GM10847 (cell line): Measurements from ENCODE around the gene CHMP4B.

ENCODE experiments used
- POLR2A ChIP-seq: IDR thresholded peaks from 2 replicates; pipeline ENCODE4 v1.6.1; 2011; ENCODE audit not compliant: insufficient read length; ENCODE audit errors: extremely low read depth

Gene CHMP4B

DNA sequence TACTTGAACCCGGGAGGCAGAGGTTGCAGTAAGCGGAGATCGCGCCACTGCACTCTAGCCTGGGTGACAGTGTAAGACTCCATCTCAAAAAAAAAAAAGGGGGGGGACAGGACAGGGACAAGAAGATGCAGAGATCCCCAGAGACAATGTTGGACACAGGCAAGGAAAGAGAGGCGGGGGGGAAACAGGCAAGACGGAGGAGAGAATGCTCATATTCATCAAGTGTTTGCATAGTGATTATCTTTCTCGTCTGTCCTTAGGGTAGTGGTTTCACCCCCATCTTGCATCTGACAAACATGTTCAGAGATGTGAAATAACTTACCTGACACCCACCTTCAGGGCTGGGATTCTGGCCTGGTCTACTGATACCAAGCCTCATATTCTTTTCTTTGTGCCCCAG is 29.0 kb downstream of the CHMP4B start:
- no peak for TF ChIP-seq POLR2A

DNA sequence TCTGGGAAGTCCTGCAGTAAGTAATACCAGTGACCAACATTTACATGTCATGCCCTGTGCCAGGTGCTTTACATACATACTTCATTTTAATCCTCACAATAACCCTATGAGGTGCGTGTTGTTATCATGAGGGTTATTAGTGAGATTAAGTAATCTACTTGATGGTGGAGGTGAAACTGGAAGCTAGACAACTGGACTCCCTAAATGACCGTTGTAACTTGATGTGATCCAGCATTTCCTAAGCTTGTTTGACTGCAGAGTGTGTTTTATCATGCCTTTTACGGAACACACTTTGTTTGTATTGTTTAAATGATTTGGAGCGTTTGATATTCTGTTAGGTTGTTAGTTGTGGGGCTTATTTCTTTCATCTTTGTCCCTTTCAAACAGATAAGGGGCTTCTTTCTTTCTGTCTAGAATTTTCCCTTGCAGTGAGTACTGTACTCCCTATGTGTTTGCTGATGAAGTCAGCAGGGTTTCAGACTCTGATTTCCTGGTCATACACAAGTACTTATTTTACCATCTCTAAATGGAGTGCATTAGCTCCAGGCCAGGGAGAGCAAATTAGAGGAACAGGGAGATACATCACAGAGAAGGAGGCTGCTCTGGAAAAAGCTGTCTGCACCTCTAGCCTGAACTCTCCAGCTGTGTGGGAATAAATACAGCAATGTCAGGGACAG is 29.7 kb downstream of the CHMP4B start:
- no peak for TF ChIP-seq POLR2A

DNA sequence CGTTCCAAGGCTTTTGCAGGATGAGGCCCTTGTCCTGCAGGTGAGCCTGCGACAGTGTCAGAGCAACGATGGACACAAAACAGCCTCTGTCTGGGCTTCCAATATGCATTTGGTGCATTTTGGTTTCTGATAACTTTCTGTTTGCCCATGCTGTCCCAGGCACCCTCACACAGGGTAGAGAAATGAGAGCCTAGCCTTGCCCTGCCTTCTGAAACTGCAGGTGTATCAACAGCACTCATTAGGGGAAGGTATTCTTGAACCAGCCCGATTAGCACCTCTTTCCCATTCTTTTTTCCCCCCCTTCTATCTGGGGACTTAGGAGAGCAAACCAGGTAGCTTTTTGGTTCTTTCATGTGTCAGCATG is 30.3 kb downstream of the CHMP4B start:
- no peak for TF ChIP-seq POLR2A

DNA sequence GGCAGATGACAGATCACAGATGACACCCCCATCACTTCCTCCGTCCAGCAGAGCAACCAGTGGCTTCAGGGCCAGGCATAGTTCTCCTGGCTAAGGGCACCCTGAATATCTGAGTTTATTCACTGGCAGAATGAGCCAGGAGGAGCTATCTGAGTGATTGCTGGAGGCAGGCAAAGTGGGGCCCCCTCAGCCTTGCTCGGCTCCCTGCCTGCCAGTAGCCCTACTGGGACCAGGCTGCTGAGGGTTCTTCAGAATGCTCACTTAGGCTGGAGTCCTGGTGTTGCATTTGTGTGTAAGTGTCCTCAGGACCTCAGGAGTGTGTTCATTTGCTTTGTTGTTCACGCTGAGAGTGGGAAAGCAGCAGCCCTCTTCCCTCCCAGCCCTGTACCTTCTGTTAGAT is 31.2 kb downstream of the CHMP4B start:
- no peak for TF ChIP-seq POLR2A

DNA sequence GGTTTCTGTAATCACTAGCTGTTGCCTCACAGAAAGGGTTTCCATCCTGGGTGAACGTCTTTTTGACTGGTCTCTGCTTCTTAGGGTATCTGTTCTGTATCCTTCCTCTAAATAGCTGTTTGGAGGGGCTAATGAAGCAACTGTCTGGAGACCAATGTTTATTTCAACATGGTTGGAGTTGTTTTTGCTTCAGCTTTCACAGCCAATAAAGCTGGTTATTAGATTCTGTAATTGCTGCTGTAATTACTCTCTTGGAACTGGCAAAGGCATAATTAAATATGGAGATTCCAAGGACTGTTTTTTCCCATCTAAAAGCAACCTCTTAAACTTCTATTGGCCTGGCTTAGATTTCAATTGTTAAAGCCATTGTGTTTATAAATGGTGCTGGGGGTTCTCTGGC is 31.9 kb downstream of the CHMP4B start:
- TF ChIP-seq POLR2A = no peak

DNA sequence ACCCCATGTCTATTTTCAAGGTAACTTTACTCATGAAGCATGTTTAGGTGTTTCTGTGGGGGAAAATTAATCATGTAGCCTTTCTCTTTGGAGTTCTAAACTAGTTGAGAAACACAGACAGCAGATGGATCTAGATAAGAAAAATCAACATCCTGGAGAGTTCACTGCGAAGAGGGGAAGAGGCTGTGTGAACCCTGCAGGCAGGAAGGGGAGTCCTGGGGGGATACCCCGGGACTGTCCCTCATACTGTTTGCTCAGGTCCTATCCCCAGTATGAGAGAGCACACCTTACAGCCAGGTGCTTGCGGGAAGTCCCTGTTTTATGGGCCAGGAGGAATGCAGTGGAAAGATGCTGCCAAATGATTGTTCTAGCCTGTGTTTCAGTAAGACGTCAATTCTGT is 32.7 kb downstream of the CHMP4B start:
- no peak for TF ChIP-seq POLR2A

DNA sequence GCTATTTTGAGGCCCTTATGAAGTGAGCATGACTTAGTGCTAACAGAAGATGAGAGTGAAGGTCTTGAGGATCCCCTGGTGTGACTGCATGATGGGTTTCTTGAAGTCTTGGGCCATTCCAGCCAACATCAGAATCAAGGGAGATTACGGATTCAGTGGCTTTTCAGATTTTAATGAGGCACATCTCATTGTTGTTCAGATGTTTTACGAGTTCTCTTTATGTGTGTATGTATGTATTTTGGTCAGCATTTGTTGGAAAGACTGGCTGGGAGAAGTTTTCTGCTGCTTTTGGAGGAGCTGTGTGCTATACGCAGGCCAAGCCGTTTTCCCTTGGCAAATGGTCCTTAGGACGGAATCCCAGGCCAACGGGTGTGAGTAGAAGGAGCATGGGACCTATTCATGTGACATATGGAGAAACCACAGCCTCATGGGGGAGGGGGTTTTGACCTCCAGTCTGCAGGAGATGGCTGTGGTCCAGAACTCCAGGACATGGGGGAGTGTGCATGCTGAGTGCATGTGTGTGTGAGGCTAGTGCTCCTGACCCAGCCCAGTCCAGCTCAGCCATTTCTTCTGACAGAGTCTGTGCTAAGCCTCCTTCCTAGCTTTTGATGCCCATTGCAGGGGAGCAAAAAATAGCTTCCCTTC is 35.3 kb downstream of the CHMP4B start:
- TF ChIP-seq POLR2A = no peak

DNA sequence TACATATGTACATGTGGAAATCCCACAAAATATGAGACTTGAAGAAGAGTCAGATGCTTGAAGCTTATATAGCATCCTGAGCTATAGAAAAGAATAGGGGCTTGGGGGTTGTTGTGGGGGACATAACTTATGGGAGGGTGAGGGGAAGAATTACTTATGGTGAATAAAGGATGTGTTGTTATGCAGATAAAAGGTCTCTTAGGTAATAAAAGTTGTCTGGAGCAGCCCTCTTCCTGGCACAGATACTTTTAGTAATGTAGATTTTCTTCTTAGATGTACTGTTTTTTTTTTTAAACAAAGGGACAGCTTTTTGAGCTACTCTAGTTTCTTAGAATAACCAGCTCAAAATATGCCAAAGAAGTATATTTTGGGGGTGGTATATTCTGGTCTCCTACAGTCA is 35.9 kb downstream of the CHMP4B start:
- no peak for TF ChIP-seq POLR2A

DNA sequence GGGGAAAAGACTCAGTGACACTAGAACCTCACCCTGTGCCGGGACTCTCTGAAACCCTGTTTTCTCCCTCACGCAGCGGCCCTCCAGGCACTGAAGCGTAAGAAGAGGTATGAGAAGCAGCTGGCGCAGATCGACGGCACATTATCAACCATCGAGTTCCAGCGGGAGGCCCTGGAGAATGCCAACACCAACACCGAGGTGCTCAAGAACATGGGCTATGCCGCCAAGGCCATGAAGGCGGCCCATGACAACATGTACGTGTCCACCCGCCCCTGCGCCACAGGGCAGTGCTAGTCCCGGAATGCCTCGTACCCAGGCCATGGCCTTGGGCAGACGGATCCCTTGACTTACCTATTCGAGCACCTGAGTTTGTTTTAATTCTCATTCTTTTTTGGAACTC is 37.2 kb downstream of the CHMP4B start:
- no peak for TF ChIP-seq POLR2A

DNA sequence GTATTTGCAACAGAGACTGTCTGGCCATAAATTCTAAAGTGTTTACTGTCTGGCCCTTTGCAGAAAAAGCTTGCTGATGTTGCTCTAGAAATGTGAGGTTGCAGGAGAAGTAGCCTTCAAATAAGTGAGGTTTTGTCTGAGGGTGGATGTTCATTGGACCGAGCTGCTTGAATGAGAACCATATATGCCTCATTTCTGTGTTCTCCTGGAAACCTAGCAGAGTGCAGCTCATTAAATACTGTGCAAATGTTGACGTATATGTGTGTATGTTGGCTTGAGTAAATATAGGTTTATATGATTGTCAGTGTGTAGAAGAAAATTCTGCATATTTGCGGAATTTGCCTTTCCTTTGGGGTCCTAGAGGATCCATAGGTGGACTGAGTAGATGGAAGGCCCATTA is 39.0 kb downstream of the CHMP4B start:
- no peak for TF ChIP-seq POLR2A

DNA sequence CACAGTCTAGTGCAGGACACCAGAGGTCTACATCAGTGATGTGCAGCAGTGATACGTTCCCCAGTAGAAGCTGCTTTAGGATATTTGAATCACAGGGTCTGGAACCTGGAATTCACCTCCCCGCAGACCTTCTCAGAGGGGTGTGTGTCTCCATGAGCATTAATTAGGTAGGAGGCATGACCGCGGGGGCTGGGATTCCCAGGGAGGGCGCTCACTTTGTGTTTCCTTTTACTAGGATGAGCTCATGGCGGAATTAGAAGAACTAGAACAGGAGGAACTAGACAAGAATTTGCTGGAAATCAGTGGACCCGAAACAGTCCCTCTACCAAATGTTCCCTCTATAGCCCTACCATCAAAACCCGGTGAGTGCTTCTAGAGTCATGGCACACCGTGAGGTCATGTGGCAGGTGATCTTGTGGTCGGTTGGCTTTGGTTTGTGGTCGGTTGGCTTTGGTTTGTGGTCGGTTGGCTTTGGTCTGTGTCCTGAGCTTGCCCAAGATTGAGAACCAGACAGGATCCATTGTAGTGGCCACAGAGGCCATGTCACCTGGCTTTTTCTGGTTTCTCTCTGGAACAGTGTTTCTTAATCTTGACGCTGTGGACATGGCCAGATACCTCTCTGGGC is 40.8 kb downstream of the CHMP4B start:
- TF ChIP-seq POLR2A = no peak

DNA sequence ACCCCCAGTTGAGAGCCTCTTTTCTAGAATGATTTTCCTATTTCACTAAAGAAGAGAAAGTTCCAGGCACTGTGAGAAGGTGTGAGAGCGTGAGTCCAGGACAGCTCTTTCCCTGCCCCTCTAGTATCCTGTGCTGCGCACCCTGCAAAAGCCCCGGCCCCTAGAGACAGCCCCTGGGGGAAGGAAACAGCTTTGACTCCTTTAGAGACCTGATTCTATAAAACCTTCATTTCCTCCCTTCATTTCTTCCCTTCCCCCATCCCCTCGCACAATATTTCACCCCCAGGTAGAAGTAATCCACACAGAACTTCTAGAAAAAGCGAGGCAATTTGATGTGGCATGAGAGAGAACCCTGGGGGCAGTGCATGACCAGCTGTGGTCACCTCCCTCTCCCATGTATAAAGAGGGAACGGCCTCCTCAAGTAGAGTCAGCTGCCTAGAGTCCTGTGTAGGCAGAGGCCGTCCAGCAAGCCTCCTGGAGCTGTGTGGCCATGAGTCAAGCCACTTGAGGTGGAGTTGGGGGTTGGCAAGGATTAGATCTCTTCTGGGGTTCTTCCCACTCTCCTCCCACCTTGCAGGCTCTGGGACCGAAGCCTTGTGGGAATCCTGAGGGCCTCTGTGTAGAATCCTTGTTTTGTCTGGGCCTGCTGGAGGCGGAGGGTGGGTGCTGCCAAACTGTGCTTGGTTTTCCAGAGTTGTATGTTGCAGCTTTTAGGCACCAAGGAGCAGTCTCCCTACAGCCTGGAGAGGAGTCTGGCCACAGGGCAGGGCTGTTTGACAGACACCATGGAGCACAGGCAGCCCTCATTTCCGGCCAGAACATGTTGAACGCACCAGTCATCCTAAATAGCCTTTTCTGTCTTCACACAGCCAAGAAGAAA is 41.7 kb downstream of the CHMP4B start:
- TF ChIP-seq POLR2A = no peak

DNA sequence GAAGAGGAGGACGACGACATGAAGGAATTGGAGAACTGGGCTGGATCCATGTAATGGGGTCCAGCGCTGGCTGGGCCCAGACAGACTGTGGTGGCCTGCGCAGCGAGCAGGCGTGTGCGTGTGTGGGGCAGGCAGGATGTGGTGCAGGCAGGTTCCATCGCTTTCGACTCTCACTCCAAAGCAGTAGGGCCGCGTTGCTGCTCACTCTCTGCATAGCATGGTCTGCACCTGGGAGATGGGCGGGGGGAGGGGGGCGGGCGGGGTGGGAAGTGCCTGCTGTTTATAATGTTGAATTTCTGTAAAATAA is 42.3 kb downstream of the CHMP4B start:
- TF ChIP-seq POLR2A = no peak

DNA sequence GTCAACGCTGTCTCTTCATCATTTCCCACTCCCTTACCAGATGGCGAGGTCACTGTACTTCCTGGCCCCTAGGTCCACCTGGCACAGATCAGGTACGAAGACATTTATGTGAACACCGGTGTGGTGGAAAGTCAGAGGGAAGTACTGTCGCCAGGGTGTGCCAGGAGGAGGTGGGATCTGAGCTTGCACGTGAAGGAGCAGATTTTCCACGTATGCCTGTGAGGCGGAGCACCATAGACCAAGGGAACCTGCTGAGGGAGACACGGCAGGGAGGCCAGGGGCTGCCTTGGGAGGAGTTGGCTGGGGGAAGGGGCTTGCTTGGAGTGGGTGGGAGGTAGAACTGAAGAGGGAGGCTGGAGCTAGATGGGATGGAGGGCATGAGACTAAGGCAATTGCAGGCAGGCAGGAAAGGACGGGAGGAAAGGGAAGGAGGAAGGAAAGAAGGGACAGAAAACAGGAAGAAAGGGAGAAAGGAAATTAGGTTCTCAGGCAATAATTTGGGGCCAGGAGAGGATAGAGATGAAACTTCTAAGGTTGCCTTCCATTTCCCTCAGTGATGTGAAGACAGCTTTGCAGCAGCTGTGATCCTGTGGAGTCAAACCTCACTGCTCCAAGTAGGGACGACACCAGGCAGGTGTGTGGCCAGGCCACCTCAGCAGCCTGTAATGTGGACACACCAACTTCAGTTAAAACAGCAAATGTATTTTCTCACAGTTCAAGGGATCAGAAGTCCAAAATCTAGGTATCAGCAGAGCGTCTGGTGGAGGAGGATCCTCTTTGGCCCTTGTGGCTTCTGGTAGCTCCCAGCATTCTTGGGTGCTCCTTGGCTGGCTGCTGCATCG is 46.8 kb downstream of the CHMP4B start:
- TF ChIP-seq POLR2A = no peak

DNA sequence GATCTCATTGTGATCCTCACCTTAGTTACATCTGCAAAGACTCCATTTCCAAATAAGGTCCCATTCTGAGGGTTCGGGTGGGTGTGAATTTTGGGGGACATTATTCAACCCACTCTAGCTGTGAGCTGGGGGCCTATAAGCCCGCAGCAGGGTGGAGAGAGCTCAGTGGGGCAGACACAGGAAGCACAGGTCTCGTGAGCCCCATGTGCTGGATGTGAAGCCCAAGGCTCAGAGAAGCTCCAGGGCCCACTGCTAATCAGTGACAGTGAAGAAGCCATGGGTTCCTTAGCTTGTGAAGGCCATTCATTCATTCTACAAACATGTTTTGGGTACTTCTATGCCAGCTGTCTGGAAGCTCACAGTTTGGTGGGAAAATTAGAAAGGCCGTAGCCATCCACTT is 47.5 kb downstream of the CHMP4B start:
- TF ChIP-seq POLR2A = no peak
